ENCODE data around the gene PCSK6.

Gene PCSK6

DNA sequence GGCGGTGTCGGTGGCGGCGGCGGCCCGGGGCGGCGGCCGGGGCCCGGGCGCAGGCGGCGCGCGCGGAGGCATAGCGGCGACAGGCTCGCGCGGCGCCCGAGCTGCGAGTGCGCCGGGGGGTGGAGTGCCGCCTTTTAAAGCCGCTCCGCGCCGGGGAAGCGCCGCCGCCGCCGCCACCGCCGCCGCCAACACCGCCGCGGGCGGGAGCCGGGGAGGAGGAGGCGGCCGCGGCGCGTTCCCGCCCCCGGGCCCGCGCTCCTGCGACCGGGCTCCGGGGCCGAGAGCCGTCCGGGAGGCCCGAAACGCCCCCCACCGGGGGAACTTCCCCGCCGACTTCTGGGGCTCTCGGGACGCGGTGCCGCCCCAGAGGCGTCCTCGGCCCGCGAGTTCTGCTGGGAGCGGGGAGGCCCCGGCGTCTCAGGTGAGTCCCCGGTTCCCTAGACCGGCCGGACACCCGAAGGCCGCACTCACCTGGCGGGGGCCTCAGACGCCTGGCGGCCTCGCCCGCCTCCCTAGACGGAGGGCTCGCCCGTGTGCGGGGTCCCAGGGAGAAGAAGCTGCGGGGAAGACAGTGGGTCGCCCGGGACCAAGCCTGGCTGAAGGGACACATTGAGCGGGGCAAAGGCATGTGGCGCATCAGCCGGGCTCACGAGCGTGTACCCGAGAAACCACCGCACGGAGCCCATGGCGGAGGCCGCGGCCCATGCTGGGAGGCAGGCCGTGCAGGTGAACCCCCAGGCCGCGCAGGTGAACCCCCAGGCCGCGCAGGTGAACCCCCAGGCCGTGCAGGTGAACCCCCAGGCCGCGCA is at the start of gene PCSK6:
PCSK6 (minus strand) TSS at position 109 of the 809 bp plus-strand sequence; CDS start at position 72, 37 bp downstream.
- no peak for DNase-seq (ENCODE audit: low read depth)

DNA sequence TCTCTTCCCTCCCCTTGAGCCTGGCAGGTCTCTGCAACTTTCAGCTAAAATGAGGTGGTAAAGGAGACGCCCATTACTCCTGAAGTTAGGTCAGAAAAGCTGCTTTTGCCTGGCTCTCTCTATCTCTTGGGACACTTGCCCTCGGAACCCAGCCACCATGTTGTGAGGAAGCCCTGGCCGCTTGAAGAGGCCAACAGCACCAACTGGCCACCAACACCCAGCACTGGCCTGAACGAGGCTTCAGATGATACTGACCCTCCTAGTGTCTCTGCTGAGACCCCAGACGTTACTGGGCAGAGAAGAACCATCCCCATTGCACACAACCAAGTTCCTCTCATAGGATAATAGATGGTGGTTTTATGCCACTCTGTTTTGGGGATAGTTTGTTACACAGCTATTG is 49.5 kb upstream of the PCSK6 start:
- DNase-seq (ENCODE audit: low read depth): no peak

DNA sequence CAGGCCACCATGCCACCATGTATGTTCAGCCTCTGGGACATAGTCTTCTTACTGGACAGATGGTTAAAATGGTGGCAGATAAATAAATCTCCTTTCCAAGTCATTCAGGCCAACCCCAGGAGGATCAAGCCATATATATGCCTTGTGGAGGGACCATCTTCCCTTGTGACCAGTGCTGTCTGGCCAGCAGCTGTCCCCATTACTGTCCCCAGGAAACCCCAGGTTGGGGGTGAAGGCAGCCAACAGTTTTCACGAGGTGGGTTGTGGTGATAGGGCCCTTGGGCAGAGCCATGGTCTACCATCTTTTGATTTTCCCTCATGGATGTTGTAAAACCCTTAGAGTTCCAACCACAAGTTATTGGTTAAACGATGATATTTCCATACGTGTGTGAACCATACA is 48.7 kb upstream of the PCSK6 start:
- no peak for DNase-seq (ENCODE audit: low read depth)

DNA sequence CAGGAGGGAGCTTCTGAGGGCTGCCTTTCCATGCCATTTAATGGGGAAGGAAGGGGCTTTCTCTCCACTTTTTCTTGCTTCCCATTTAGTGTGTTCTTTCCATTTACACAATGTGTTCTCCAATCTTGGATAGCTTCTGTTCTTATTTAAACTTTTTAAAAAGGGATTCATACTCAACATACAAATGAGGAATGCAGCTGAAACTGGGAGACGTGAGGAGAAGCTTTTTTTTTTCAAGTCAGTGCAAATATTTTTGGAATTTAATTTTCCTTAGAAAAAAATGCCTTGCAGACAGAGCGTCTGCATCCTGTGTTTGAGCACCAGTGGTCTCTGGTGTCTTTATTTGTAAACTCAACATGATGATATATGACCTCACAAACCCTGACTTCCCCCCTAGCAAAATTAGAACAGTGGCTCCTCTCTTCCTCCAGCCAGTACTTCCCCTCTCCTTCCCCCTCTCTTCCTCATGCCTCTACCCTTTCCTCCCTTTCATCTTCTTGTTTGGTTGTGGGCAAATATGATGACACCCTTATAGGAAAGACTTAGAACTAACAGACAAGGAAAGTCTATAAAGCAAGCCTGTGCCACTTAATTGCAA is 48.1 kb upstream of the PCSK6 start:
- no peak for DNase-seq (ENCODE audit: low read depth)

DNA sequence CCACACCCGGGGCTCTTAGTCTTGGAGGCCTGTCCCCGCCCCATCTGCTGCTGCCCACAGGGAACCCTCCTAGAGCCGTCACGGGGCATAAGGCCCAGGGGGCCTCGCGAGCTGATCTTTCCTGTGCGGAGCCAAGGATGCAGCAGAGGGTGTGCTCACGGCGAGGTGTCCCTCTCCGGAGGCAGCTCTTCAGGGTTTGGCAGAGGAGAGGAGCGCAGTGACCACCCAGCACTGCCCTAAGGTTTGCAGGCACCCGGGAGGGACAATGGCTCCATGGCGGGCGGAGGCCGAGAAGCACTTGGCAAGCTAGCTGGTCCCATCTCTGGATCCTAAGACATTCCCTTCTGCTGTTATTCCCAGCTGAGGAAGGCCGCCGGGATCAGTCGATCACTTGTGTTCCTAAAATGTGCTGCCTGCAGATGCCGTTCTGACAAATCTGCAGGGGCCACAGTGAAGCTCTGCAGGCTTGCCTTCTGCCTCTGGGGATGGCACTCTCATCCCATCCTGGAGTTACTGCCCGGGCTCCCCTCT is 47.4 kb upstream of the PCSK6 start:
- DNase-seq (ENCODE audit: low read depth): no peak

DNA sequence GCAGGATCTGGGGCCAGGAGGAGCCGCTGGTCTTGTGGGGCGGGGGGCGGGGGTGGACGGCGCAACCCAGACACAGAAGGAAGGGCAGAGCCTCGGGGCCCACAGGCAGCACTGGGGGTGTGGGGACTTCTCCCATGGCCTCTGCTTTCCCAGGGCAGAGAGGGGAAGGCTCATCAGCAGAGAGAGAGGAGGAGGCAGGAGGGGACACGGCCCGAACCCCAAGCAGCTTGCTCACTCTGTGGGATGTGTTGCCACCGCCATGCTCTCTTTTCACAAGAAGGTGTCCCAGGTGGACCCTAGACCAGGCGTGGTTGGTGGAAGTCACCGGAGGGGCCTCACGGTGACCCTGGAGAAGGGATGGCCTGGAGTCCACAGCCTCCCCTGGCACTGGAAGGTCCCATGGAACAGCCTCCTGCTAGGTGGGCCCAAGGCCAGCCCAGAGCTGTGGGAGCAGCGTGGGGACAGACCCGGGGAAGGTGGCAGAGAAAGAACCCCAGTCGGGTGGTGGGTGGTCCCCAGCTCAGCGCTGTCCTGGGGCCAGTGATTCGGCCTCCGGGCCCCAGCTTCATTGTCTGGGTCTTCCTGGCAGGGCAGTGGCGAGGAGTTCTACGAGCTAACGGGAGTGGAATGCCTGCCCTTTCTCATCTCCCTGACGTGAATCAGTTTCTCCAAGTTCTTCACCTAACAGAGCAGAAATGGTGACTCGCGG is 46.8 kb upstream of the PCSK6 start:
- DNase-seq (ENCODE audit: low read depth): no peak

- no peak for DNase-seq (ENCODE audit: low read depth)
Observed at GRCh38 chr15:101535170-101535902, 45.8 kb upstream of the PCSK6 start.

- no peak for DNase-seq (ENCODE audit: low read depth)
Observed at GRCh38 chr15:101534376-101534970, 45.0 kb upstream of the PCSK6 start.

DNA sequence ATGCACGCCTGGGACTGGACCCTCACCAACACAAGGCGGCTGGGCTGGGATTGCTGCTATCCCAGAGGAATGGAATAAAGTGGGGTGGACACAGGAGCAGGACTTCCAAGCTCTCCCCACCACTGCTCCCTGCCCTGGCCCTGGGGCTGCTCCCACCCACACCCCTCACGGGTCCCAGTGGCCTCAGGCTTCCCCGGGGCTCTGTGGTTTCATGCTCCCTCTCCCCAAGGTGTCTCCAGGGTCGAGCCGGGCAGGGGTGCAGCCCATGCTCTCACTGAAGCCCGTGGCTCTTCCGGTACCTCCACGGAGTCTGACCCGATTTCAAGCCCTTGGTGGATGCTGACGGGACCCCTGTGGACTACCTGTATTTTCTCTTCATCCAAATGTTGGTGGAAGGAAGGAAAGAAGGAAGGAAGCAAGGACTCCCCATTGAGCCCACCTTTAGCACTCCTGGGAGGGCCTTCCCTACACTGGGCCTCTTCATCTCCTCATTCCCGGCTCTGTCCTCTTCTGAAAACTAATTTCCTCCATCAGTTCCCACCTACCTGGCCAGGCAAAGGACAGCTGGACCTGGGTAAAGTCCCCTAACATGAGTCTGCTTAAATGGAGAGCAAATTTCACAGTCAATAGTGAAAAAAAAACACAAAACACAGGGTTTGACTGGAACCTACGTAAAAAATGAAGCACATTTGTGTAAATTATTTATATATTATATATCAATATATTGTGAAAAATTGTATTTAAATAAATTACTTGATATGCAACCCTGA is 44.0 kb upstream of the PCSK6 start:
- DNase-seq (ENCODE audit: low read depth): no peak

- no peak for DNase-seq (ENCODE audit: low read depth)
Observed at GRCh38 chr15:101532865-101533264, 43.4 kb upstream of the PCSK6 start.

- no peak for DNase-seq (ENCODE audit: low read depth)
Observed at GRCh38 chr15:101531170-101531569, 41.7 kb upstream of the PCSK6 start.

- DNase-seq (ENCODE audit: low read depth): no peak
Observed at GRCh38 chr15:101530224-101530958, 40.9 kb upstream of the PCSK6 start.

- DNase-seq (ENCODE audit: low read depth): no peak
Observed at GRCh38 chr15:101528917-101529299, 39.4 kb upstream of the PCSK6 start.

GRCh38 chr15:101528108-101528916 is 38.8 kb upstream of the PCSK6 start:
- no peak for DNase-seq (ENCODE audit: low read depth)

DNA sequence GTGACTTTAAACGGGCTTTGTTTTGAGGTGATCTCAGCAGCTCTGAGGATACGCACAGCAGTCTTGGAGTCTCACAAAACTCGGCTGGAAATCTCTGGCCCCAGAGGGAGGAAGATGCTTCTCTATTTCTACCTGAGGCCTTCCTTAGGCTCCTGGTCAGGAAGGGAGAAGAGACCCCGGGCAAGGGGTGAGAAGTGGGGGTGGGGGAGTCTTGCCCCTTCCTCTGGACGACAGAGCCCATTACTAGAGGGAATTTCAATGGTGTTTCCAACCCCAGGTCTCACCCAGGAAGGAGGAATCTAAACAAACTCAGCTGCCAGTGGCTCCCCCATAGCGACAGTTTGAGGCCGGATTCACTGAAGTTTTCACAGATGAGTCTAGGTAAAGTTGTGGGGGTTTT is 37.4 kb upstream of the PCSK6 start:
- DNase-seq (ENCODE audit: low read depth): no peak

DNA sequence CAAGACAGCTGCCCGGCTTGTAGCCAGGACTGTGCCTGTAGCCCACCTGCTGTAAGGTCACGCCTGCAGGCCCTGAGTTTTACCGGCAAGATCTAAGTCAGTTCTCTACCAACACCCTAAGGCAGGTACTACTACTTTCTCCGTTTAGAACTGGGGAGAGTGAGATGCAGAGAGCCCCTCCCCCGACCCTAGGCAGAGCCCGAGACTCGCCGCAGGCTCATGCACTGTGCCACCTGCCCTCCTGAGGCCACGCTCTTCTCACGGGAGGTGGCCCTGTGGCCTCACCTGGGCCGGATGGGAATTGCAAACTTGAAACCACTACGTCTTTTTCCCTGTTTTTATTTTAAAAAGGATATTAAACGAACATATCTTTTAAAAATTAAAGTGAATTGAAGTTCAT is 36.9 kb upstream of the PCSK6 start:
- DNase-seq (ENCODE audit: low read depth): no peak

GRCh38 chr15:101526021-101526420 is 36.5 kb upstream of the PCSK6 start:
- DNase-seq (ENCODE audit: low read depth): no peak

DNA sequence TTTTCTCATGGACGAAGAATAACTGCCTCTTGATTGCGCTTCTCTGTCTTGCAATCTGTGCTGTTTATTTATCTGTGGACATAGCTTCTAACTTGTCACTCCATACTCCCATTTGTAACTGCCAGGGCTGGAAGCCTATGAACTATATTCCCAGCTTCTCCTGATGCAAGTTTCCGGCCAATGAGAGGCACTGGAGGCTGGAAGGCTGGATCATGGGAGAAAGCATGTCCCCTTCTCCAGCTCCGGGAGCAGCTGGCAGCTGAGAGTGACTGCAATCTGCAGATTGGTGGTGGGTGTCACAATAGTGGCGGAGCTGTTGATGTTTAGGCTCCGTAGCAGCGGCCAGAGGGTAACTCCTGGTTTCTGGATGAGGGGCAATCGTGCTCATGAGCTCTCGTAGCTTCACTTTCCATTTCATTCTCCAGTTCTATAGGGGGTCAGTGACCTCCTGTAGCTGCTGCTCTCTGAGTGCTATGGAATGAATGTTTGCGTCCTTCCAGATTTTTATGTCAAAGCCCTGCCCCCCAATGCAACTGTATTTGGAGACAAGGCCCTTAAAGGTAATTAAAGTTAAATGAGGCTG is 35.7 kb upstream of the PCSK6 start:
- no peak for DNase-seq (ENCODE audit: low read depth)

GRCh38 chr15:101523560-101523940 is 34.0 kb upstream of the PCSK6 start:
- DNase-seq (ENCODE audit: low read depth): no peak

Data from stimulated activated CD8-positive, alpha-beta memory T cell treated with anti-CD3 and anti-CD28 coated beads, Interleukin-12 subunit alpha, Interleukin-12 subunit beta, amount 100 ng/mL, for 4 hours (primary cell).